WTC11 (cell line): Measurements from ENCODE around the gene RAC2. TPM values are rescaled to one million over a fixed set of nuclear protein-coding genes. Genes with fewer than 3 reads are reported as not detected.

Experiments used
- ATAC-seq: fragments of 200-7000 bp; cut with Tn5 transposase; 2 replicates; pipeline ENCODE4 v1.10.0; 2021; ENCODE audit warnings: mild to moderate bottlenecking, moderate library complexity
- CTCF ChIA-PET: fragments of 300-600 bp; sonication (Branson Sonifier 250); formaldehyde crosslinking; loops from one replicate; lab custom pipeline; 2021; ENCODE audit warnings: antibody characterized with exemption; lab: Charles Lee
- POLR2A ChIA-PET: fragments of 350-600 bp; sonication (Branson Sonifier 250); formaldehyde crosslinking; loops from one replicate; lab custom pipeline; 2021; ENCODE audit warnings: antibody characterized with exemption; lab: Charles Lee
- DNase-seq: peaks from one replicate; pipeline ENCODE4 v3.0.0; 2021; ENCODE audit warnings: low spot score
- H3K27ac Mint-ChIP-seq: 2 replicates; pipeline ENCODE4 v1.8.0; 2021; ENCODE audit warnings: mixed read lengths
- H3K27me3 Mint-ChIP-seq: 2 replicates; pipeline ENCODE4 v1.8.0; 2021; ENCODE audit warnings: low read depth, mild to moderate bottlenecking, moderate library complexity, mixed read lengths
- H3K36me3 Mint-ChIP-seq: 2 replicates; pipeline ENCODE4 v1.8.0; 2021; ENCODE audit warnings: mixed read lengths
- H3K4me1 Mint-ChIP-seq: 2 replicates; pipeline ENCODE4 v1.8.0; 2022; ENCODE audit warnings: mixed read lengths
- H3K4me3 Mint-ChIP-seq: 2 replicates; pipeline ENCODE4 v1.8.0; 2021; ENCODE audit warnings: mild to moderate bottlenecking, moderate library complexity, mixed read lengths
- H3K9me3 Mint-ChIP-seq: 2 replicates; pipeline ENCODE4 v1.8.0; 2021; ENCODE audit warnings: mixed read lengths
- AFF4 ChIP-seq: sonication (generic); formaldehyde crosslinking; IDR thresholded peaks from 2 replicates; pipeline ENCODE4 v1.8.1; 2023; ENCODE audit warnings: mild to moderate bottlenecking, missing genetic modification reagents, borderline replicate concordance
- AR ChIP-seq: fragments of 250-450 bp; sonication (Bioruptor Pico); IDR thresholded peaks from 2 replicates; pipeline ENCODE4 v1.9.0; 2021; ENCODE audit warnings: mild to moderate bottlenecking
- ATF1 ChIP-seq: sonication (generic); formaldehyde crosslinking; IDR thresholded peaks from 2 replicates; pipeline ENCODE4 v1.8.1; 2023; ENCODE audit warnings: mild to moderate bottlenecking, moderate library complexity, missing genetic modification reagents
- CDX4 ChIP-seq: fragments of 250-450 bp; sonication (Bioruptor Pico); IDR thresholded peaks from 2 replicates; pipeline ENCODE4 v1.9.0; 2021; ENCODE audit warnings: moderate library complexity, mild to moderate bottlenecking, inconsistent platforms, borderline replicate concordance
- ERG ChIP-seq: fragments of 250-450 bp; sonication (Bioruptor Pico); IDR thresholded peaks from 2 replicates; pipeline ENCODE4 v1.8.0; 2021; ENCODE audit warnings: mild to moderate bottlenecking
- FOXP4 ChIP-seq: sonication (generic); formaldehyde crosslinking; IDR thresholded peaks from 2 replicates; pipeline ENCODE4 v1.8.0; 2022; ENCODE audit warnings: mild to moderate bottlenecking, missing genetic modification reagents
- GRHL2 ChIP-seq: fragments of 250-450 bp; sonication (Bioruptor Pico); IDR thresholded peaks from 2 replicates; pipeline ENCODE4 v1.8.0; 2022; ENCODE audit warnings: mild to moderate bottlenecking, moderate library complexity; ENCODE audit not compliant: insufficient replicate concordance, severe bottlenecking
- GTF2I ChIP-seq: fragments of 250-450 bp; sonication (Bioruptor Pico); conservative IDR thresholded peaks from 2 replicates; pipeline ENCODE4 v1.4.0; 2021; ENCODE audit warnings: mild to moderate bottlenecking
- MYBL2 ChIP-seq: sonication (generic); formaldehyde crosslinking; IDR thresholded peaks from 2 replicates; pipeline ENCODE4 v1.8.1; 2023; ENCODE audit warnings: mild to moderate bottlenecking, moderate library complexity, missing genetic modification reagents
- NR1H2 ChIP-seq: sonication (generic); formaldehyde crosslinking; IDR thresholded peaks from 2 replicates; pipeline ENCODE4 v1.9.0; 2021; ENCODE audit warnings: mild to moderate bottlenecking, moderate library complexity, missing genetic modification reagents
- TCF7 ChIP-seq: sonication (generic); formaldehyde crosslinking; IDR thresholded peaks from 2 replicates; pipeline ENCODE4 v1.8.0; 2022; ENCODE audit warnings: mild to moderate bottlenecking, low read depth, missing genetic modification reagents, moderate library complexity
- TEAD1 ChIP-seq: sonication (generic); formaldehyde crosslinking; IDR thresholded peaks from 2 replicates; pipeline ENCODE4 v1.8.0; 2022; ENCODE audit warnings: mild to moderate bottlenecking, missing genetic modification reagents
- ZNF219 ChIP-seq: sonication (generic); formaldehyde crosslinking; IDR thresholded peaks from 2 replicates; pipeline ENCODE4 v1.8.0; 2023; ENCODE audit warnings: missing genetic modification reagents, mild to moderate bottlenecking, borderline replicate concordance
- ZNF317 ChIP-seq: sonication (generic); formaldehyde crosslinking; IDR thresholded peaks from 2 replicates; pipeline ENCODE4 v1.8.1; 2023; ENCODE audit warnings: low read depth, mild to moderate bottlenecking, moderate library complexity, missing genetic modification reagents, borderline replicate concordance
- ZNF423 ChIP-seq: fragments of 250-450 bp; sonication (Bioruptor Pico); IDR thresholded peaks from 2 replicates; pipeline ENCODE4 v2.1.2; 2022; ENCODE audit warnings: mild to moderate bottlenecking, moderate library complexity
- ZNF671 ChIP-seq: fragments of 250-450 bp; sonication (Bioruptor Pico); IDR thresholded peaks from 2 replicates; pipeline ENCODE4 v1.8.0; 2021; ENCODE audit warnings: mild to moderate bottlenecking
- total RNA-seq: library from RNA; stranded (reverse); gene quantifications from 3 replicates; pipeline ENCODE4 v1.2.3, GENCODE V29; 2021

Gene RAC2
- total RNA-seq, 1 experiment from 2014 or later, result 3.6 TPM

GRCh38 chr22:37230673-37231405 lies 13.2 kb downstream of the RAC2 start:
- Mint-ChIP-seq H3K27ac (no peak overlapping the region), H3K27me3 (no peaks in the 10 kb centered on the region), H3K9me3 (no peaks in the 10 kb centered on the region), H3K36me3 (no peaks in the 10 kb centered on the region), H3K4me1 (peaks cover 3% of the 10 kb centered on the region; the same call in 1 of the 2 replicates), H3K4me3 (no peak overlapping the region)
- ATAC-seq (no peak), DNase-seq (no peak)
- TF ChIP-seq FOXP4 (CRISPR knock-in tag), result no peak
- no peak for TF ChIP-seq NR1H2 (CRISPR knock-in tag)
- no peak for TF ChIP-seq TEAD1
- no peak for TF ChIP-seq AFF4 (CRISPR knock-in tag)
- TF ChIP-seq AR (CRISPR knock-in tag), result no peak
- no peak for TF ChIP-seq CDX4
- no peak for TF ChIP-seq ERG
- TF ChIP-seq ZNF671, result no peak
- TF ChIP-seq ZNF317, result no peak
- TF ChIP-seq ZNF219, result no peak
- no peak for TF ChIP-seq GRHL2 (CRISPR knock-in tag)
- no peak for TF ChIP-seq TCF7 (CRISPR knock-in tag)
- TF ChIP-seq MYBL2 (CRISPR knock-in tag), result no peak
- TF ChIP-seq ZNF423, result no peak
- TF ChIP-seq ATF1, result no peak
- no peak for TF ChIP-seq GTF2I
- ChIA-PET CTCF (interaction anchor here (1.3 to 1.7 kb wide), 2 partner anchors 31 to 37 kb away, joined by 3 to 4 read pairs; no protein-coding TSS in a partner anchor), POLR2A (no interaction called here)
